SK-N-SH treated with all-trans-retinoic acid at 6 μM for 48 hours (cell line): ENCODE data around the gene ALPL.

Experiments used
- BACH2 ChIP-seq: fragments of 250-450 bp; sonication (Bioruptor Pico); IDR thresholded peaks from 2 replicates; pipeline ENCODE4 v1.9.0; 2021; ENCODE audit warnings: mild to moderate bottlenecking, borderline replicate concordance
- CSRNP3 ChIP-seq: fragments of 250-450 bp; sonication (Bioruptor Pico); IDR thresholded peaks from 2 replicates; pipeline ENCODE4 v1.5.1; 2021; ENCODE audit warnings: mild to moderate bottlenecking, moderate library complexity
- PATZ1 ChIP-seq: fragments of 250-450 bp; sonication (Bioruptor Pico); IDR thresholded peaks from 2 replicates; pipeline ENCODE4 v1.8.0; 2020; ENCODE audit warnings: mild to moderate bottlenecking, moderate library complexity, borderline replicate concordance

GRCh38 chr1:21547876-21548275 is 38.7 kb downstream of the ALPL start:
- TF ChIP-seq BACH2 (CRISPR knock-in tag) (no peak), PATZ1 (no peak), CSRNP3 (no peak)
